GM21390 (cell line): ENCODE data around the gene MGAT5.

Experiments used
- ATAC-seq: cut with Tn5 transposase; IDR thresholded peaks from one replicate; pipeline ENCODE4 v1.9.1; 2021; ENCODE audit not compliant: unreplicated experiment

The MGAT5 gene

DNA sequence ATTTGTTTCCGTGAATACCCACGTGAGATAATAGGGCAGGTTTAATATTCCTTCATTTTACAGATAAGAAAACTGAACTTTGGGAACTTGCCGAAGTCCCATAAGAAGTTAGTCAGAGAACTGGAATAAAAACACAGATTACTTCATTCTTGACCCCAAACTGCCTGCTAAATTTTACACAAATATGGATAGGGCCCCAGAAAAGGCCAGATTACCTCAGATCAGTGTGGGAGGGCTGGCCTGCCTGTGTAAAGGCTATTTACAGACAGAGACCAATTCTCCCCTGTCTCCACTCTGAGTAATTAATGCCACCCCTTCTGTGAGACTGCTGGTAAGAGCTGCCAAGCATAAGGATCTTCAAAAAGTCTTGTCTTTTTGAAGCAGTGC lies 139.2 kb downstream of the MGAT5 start:
- ATAC-seq, result no peak

DNA sequence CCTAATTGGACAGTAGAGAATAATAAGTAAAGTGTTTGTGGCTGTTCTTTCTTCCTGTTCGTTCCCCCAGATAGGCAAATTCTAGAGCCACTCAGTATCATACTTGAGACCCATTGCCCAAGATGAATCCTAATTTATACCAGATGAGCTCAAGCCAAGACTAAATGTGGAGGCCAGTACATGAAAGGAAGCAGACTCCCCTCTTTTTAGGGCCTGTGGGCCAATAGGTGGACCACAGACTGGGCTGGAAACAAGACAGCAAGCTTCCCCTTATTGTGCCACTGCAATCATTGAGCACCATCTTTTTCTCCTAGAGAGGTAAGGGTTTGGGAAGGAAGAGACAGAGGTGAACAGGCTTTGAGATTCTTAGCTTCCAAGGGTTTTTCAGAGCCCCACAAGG lies 141.9 kb downstream of the MGAT5 start:
- no peak for ATAC-seq

DNA sequence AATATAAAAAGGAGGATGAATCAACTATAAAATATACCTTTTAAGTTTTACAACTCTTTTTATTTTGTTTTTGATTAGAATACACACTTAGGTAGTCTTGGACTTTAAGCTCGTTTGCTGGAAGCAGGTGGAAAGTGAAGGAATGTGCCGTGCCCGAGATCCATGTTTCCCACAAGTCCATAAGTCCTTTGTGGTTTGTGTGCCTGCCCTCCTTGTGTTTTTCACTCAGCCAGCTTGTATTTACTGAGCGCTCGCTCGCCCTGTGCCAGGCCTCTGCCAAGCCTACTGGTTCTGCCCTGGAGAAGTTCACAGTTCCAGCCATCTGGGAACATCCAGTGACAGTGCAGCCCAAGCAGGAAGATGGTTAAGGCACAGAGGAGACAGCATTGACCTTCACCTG lies 142.6 kb downstream of the MGAT5 start:
- ATAC-seq, result no peak

DNA sequence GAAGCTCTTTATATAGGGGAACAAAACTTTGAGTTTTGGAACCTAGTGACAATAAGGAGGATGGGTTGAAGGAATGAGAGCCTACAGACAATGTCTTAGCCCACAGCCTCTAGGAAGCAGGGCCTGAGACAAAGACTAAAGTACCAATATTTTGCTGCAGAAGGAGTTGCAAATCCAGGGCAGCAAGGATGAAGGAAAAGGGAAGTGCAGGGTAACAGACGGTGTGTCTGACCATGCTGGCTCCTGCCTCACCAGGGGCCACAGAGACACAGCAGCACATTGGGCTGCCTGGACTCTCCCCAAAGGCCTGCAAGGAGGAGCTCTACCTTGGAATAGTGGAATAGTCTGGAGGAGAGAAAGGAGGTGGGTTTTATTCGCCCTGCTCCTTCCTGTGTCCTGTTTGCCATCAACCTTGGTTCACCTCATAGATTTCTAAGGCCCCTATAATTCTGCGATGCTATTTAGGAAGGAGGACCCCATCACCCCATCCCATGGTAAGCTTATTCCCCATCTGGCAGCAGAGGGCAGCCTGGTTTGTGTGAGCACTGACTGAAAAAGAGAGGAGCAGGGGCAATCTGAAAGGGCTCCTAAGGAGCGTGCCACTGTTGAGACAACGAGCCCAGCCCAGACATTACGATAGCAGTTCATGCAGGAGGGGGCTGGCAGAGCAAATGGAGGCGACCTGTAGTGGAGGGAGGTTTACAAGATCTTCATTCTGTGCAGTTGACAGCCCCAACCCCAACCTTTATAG lies 143.4 kb downstream of the MGAT5 start:
- no peak for ATAC-seq

DNA sequence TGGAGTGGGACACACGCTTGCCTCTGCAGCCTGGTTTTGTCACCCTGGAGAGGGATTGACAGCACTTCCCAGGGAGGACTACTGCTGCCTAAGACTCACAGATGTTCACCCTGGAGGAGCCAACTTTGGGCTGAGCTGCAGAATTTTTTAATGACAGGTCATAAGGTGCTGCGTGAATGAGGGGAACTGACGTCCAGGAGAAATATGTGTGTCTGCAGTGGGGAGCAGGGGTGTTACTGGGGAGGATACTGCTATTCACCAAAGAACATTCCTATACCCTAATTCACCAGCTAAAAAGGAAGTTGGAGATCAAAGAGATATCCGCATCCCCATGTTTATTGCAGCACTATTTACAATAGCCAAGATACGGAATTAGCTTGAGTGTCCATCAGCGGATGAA lies 144.4 kb downstream of the MGAT5 start:
- ATAC-seq, result no peak

DNA sequence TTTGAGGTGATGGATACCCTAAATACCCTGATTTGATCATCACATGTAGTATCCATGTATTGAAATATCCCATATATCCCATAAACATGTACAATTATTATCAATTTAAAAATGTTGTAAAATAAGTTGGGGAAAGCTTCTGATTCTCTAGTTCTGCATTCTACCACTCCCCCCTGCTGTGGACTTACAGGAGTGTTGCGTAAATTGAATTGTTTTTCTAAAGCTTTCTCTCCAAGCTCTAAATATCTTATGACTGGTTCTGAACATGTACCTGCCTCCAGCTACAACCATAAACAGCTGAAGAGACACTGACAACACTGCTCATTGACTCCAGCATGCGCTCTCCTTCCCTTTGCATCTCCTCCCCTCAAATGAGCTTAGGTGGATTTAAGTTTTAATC lies 145.2 kb downstream of the MGAT5 start:
- ATAC-seq, result no peak

DNA sequence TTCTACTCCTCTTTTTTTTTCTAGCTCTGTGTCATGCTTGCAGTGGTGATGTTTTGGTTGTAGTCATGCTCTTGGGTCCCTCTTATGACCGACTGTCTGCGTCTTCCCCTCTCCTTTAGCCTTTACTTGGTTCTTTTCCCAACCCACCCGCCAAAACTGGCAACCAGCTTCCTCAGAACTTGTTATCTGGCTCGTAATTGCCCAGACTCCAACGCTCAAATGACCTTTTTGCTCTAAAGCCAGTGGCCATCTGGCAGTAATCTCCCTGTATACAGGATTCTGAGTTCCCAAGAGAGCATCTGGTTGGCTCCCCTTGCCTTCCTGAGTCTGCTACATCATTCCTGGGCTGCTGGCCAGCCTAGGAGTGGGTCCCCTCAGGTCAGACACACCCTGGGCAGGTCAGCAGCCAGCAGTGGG lies 147.2 kb downstream of the MGAT5 start:
- no peak for ATAC-seq

DNA sequence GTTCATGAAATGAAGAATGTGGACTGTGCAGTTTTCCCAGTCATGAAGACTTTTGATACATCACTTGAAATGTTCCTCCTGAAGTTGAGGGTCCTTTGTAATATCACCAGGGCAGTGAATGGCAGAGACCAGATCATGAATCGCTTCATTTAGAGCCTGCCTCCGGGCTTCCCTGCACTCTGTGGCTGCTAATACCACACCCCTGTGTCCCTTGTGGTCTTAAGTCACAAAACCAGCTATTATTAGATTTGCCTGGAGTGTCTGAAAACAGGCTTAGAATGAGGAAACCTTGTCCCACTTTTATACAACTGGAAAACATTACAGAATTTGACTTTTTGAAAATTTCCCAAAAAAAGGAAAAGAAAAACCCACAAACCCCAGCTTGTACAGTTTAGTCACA lies 147.9 kb downstream of the MGAT5 start:
- no peak for ATAC-seq

DNA sequence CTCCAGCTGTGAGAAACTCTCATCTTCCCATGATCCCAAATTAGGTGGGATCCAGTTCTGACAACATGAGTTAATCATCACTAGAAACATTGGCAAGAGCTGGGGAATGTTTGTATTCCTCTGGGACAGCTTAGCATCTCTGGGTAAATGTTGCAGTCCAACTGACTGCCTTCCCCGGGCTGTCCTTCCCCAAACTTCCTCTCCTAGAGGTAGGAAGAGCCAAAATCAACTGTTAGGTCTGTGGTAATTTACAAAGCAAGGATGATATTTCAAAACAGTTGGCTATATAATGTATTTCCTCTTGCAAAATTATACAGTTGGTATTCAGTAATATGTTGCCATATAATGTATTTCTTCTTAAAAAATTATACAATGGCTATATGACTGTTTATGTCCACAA lies 148.5 kb downstream of the MGAT5 start:
- no peak for ATAC-seq

DNA sequence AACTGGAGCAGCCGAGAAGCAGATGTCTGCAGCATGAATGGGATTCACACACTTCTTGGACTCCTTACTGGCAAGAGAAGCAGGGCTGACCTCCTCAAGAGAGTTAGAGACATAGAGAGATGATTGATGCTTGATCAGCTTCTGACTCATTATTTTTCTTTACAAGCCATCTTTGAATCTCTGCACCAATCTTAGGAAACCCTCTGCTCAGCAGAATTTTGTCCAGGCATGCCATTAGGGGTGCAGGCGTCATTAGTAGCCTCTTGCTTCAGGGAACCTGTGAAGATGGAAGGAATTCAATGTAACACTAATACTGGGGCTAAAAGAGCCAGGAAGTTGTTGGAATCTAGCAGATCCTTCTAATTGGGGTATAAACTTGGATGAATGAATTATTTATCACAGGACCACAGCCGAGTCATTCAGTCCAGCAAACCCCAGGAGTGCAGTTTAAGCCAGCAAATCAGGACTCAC lies 151.8 kb downstream of the MGAT5 start:
- ATAC-seq, result no peak

DNA sequence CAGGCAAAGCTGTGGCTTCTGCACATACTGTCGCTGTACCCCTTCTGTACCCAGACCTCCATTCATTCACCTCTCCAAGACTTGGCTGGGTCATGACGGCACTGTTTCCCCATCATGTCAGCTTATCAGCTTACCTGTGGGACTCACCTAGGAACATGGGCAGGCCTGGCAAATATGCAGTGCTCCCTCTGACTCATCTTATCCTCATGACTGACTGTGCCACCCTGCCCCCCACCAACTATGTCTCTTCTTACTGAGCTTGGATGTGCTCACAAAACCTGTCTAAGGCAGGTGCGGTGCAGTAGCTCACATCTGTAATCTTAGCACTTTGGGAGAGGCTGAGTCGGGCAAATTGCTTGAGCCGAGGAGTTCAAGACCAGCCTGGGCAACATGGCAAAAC lies 152.4 kb downstream of the MGAT5 start:
- no peak for ATAC-seq

DNA sequence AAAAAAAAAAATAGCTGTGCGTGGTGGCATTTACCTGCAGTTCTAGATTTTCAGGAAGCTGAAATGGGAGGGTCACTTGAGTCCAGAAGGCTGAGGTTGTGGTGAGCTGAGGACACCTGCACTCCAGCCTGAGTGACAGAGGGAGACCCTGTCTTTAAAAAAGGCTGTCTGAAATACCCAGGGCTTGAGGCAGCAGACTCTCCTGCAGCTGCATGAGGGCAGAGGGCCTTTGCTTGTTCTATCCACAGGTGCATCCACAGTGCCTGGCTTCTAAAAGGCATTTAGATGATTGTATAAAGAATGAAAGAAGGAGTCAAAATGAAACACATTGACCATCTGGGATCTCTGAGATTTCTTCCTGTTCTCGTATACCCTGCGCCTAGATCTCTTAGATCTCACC lies 152.9 kb downstream of the MGAT5 start:
- ATAC-seq, result no peak

DNA sequence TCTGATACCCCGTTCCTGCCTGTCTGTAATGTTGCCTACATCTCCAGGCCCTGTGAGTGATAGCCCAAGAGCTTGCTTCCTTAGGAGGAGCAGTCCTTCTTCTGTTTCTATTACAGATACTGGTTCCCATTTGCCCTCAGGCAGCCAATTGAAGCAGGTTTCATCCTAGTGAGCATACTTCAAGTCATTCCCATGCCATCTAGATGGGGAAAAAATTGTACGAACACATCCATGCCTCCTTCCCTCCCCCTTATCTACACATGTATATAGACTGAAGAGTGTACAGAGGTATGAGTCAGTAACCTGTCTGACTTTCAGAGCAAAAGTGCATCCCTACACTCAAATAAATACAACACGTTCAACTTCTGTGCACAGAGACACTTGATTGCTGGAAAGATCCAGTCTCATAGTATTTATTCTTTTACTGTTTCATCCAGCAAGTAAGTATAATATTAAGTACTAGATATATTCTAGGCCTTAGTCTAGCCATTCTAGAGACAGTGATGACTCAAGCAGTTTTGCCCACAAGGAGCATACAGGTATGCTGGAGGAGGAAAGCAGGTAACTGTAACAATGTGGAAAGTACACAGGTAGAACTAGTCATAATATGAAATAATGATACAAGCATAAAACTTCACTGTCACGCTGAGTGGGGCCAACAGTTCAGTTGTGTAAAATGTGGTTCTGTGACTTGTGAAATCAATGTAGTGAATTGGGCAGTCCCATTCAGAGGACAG lies 153.4 kb downstream of the MGAT5 start:
- no peak for ATAC-seq

DNA sequence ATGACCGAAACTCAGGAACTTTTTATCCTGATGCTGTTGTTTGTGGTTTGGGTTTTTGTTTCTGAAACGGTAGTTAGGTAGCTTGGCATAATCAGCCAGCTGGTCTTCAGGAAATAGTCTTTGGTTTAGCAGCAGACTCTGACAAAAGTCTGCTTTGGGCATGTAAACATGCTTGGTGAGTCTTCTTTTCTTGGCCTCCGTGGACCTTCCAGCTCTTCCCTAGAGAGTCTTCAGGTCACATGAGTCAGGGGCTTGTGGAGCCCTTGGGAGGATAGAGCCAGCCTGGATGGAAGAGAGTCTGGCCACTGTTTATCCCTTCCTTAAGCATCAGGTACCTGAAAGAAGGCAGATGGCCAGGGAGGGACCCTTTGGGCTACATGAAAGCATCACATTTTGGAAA lies 154.5 kb downstream of the MGAT5 start:
- ATAC-seq, result no peak

DNA sequence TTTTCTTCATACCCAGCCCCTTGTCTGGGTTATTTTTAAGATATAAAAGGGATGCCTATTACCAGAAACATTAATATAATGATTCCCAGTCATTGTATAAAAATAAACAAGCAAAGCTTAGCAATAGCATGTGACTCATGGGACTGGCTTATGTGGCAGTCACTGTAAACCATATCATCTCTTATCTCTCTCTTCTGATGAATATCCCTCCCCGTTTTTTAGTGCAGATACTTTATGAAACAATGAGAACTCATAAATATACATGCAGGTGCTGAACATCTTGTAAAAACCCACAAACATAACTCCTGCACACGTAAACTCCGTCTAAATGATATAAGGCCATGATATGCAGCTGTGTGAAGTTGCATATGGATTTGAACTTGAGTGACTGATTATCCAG lies 154.9 kb downstream of the MGAT5 start:
- ATAC-seq, result no peak

DNA sequence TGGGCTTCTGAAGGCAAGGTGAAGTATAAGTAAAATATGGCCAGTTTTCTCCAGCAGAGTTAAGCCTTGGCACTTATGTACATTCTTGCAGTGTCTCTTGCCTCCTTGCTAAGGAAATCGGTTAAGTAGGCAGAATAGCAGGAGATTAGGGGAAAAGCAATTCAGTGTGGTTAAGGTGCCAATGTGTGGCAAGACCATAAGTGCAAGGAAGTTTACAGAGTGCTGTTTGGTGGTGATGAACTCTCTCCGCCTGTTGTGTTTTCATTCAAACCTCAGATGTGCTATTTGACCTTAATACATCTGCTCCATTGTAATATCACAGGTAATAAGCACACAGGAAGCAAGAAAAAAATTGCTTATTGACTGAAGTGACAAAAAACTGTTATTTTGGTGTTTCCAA lies 156.1 kb downstream of the MGAT5 start:
- ATAC-seq, result no peak

DNA sequence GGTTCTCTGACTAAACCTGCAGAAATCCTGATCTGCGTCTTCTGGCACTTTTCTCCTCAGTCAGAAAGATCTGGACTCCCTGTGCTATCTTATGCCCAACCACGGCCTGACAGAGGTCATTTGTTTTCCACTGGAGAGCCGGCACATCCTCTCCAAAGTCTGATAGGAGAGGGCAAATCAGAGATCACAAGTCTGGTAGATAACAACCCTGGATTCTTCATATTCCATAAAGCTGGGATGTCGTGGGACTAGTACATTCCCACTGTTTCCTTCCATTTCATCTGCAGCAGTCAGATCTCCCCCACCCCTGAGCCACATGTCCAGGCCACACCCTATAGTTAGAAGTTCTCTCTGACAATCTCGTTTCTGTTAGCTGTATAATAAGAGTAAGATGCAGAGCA lies 157.0 kb downstream of the MGAT5 start:
- ATAC-seq, result no peak

DNA sequence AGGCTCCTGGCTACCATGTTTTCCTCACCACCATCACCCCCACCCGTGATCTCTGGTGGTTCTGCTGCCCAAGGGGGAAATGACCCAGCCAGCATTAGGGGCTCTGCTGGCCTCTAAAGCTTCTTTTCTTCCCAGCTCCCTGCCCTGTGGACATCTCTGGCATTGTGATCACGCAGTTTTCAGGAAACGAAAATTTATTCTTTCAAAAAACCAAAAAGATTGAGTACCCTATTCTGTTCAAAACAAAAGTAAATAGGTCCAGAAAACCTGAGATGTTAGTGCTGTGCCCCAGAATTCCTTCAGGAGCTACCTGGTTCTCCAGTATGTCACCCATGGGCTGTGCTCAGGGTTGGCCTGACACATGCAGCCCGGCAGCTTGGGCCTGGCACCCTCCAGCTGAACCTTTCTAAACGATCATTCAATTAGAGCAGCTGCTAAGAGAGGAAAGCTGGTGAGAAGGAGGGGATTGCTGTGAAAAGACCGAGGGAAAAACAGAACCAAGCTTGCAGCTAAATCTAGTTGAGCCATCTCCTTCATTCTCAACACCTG lies 157.5 kb downstream of the MGAT5 start:
- no peak for ATAC-seq

DNA sequence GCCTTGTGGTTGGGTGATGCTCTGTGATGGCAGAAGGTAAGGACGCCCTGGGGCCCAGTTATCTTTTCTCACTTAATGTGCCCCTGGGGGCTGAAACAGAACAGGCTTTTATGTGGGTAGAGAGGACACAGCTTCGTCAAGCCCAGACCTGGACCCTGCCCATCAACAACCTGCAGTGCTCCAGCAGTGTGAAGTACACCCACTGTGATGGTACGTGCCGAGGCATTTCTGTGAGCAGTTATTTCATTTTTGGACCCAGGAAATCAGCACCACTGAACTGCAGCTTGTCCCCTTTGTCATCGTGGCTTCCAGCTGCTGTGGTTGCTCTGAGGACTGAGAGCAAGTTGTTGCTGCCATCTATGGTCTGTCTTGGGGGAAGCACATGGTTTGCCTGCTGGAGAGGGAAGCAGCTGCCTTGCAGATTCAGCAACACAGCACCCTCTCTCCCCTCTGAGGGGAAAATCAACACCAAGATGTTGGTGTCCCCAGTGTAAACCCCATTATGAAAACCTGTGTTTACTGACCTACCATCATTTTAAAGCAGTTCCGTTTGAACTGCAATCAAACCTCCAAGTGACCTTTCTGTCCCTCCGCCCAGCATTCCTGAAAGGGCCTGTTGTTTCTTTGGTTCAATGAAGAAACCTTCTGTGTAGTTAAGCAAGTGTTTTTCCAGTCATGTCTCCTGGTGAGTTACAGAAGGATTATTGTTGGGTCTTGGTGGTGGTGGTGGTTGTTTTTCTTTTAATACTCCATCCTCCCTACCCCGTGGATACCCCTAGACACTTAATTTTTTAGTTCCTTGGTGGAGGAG lies 158.2 kb downstream of the MGAT5 start:
- ATAC-seq, result peak; percentile 95

DNA sequence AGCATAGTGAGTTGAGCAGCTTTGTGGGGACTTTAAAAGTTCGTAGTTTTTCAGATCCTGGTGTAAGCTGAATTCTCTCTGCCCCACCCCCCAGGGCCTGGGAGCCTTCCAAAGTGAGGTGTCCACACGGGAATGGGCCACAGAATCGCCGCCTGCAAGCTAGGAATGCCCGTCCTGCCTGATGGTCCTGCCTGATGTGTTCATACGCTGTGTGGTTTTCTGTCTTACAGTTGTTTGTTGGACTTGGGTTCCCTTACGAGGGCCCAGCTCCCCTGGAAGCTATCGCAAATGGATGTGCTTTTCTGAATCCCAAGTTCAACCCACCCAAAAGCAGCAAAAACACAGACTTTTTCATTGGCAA lies 158.7 kb downstream of the MGAT5 start:
- ATAC-seq, result no peak

DNA sequence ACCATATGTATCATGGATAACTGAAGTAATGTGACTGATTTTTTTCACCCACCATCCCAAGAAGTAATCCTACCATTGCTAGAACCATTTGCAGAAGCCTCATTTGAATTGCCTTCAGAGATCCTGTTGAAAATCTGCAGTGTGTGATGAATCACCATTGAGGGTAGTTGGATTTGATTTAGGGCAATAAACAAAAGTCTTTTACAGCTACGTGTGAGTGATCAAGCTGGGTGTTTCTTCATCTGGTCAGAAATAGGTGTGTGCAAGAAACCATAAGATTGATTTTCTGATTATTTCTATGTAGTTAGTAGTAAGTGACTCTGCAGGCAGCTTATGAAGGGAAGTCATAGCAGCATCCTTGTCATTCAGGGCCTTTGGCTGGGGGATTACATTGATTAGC lies 159.6 kb downstream of the MGAT5 start:
- ATAC-seq, result no peak

DNA sequence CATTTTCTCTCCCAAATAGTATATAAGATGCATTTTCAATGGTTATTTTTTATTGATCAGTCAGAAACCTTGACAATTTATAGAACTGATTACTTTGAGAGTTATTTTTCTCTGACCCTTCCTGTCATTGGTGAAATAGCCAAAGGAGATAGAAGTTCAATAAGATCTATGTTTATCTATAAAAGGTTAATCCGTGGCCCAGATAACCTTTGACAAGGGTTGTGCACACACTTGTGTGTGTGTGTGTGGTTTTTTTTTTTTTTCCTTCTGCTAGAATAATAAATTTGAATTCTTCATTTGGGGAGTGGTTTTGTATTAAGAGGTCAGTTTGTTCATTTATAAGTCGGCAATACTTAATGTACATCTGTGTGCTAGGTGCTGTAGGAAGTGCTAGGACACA lies 160.0 kb downstream of the MGAT5 start:
- ATAC-seq, result no peak
